Neural crest cell (in vitro differentiated cells): ENCODE measurements around the gene KHDRBS2. TPM values are rescaled to one million over a fixed set of nuclear protein-coding genes. Genes with fewer than 3 reads are reported as not detected.

ENCODE experiments used
- DNase-seq: peaks from one replicate; pipeline ENCODE4 v3.0.0; 2021; ENCODE audit warnings: low read depth, mixed read lengths, low spot score
- H3K27ac Mint-ChIP-seq: one replicate; pipeline ENCODE4 v1.8.0; 2021; ENCODE audit warnings: mild to moderate bottlenecking, mixed read lengths; ENCODE audit not compliant: unreplicated experiment
- H3K27me3 Mint-ChIP-seq: 2 replicates; pipeline ENCODE4 v1.8.0; 2021; ENCODE audit warnings: low read depth, mild to moderate bottlenecking, mixed read lengths
- H3K36me3 Mint-ChIP-seq: 2 replicates; pipeline ENCODE4 v1.8.0; 2021; ENCODE audit warnings: low read depth, mild to moderate bottlenecking, mixed read lengths
- H3K4me1 Mint-ChIP-seq: 2 replicates; pipeline ENCODE4 v1.8.0; 2021; ENCODE audit warnings: mixed read lengths
- H3K4me3 Mint-ChIP-seq: one replicate; pipeline ENCODE4 v1.8.0; 2021; ENCODE audit warnings: mild to moderate bottlenecking, mixed read lengths
- H3K9me3 Mint-ChIP-seq: 2 replicates; pipeline ENCODE4 v1.8.0; 2021; ENCODE audit warnings: mixed read lengths
- CTCF ChIP-seq: fragments of 200-600 bp; sonication (generic); conservative IDR thresholded peaks from 2 replicates; pipeline ENCODE4 v1.5.0; 2021; ENCODE audit warnings: antibody characterized with exemption, mild to moderate bottlenecking
- total RNA-seq: library from RNA; stranded (reverse); gene quantifications from 2 replicates; pipeline ENCODE4 v1.2.1, GENCODE V29; 2021

The KHDRBS2 gene
- total RNA-seq, 1 donor from 2014 or later, result 7.0 TPM

DNA sequence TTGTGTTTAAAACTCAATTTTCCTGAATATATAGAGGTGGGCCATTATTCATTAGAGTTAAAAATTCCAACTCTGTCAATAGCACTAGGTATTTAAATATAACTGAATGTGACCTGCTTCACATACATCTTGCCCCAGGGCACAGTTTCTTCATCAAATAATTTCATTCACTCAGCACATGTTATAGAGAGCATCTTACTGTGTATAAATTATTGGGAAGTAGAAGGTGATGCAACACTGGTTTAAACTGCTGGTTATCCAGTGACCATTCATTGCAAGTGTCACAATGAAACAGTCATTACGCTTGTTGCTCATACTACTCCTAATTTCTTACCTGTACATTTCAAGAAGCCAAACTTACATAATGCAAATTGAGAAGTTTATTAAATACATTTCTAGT is 93.4 kb downstream of the KHDRBS2 start:
- H3K36me3 Mint-ChIP-seq, result peaks cover 4% of the 10 kb centered on the region
- H3K4me3 Mint-ChIP-seq, result no peak overlapping the region
- DNase-seq, result no peak
- TF ChIP-seq CTCF, result no peak
- H3K27ac Mint-ChIP-seq, result no peak overlapping the region
- no peaks in the 10 kb centered on the region for H3K4me1 Mint-ChIP-seq
- no peaks in the 10 kb centered on the region for H3K27me3 Mint-ChIP-seq
- H3K9me3 Mint-ChIP-seq, result peaks cover 2% of the 10 kb centered on the region

- no peaks in the 10 kb centered on the region for H3K36me3 Mint-ChIP-seq
- no peak overlapping the region for H3K27ac Mint-ChIP-seq
Observed at GRCh38 chr6:62175195-62175594, 110.8 kb downstream of the KHDRBS2 start.

DNA sequence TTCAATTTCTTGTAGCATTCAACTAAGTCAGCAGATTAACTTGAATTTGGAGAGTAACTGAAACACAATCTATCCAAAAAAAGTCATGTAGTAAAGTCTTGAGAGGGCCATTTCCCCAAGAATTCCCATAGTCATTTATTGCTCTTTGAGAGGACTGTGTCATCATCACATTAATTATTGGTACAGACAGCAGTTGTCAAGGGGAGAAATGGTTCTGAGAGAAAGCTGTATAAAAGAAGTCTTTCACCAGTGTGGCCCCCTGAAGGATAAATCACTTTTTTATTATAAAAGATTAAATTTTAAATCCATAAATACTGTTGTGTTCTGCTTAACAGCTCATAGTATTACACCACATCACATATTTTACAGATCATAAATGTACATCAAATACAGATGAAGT is 111.5 kb downstream of the KHDRBS2 start:
- Mint-ChIP-seq H3K36me3 (no peaks in the 10 kb centered on the region), H3K4me3 (no peak overlapping the region), H3K27me3 (no peaks in the 10 kb centered on the region), H3K4me1 (no peaks in the 10 kb centered on the region), H3K9me3 (no peaks in the 10 kb centered on the region), H3K27ac (no peak overlapping the region)
- no peak for TF ChIP-seq CTCF
- DNase-seq, result no peak

More at GRCh38 chr6:62175195-62175594, 110.8 kb downstream of the KHDRBS2 start:
- no peaks in the 10 kb centered on the region for H3K4me1 Mint-ChIP-seq
- DNase-seq, result no peak
- no peaks in the 10 kb centered on the region for H3K27me3 Mint-ChIP-seq
- no peak overlapping the region for H3K4me3 Mint-ChIP-seq
- no peaks in the 10 kb centered on the region for H3K9me3 Mint-ChIP-seq
- TF ChIP-seq CTCF, result no peak

- no peaks in the 10 kb centered on the region for H3K27me3 Mint-ChIP-seq
- peaks cover 6% of the 10 kb centered on the region for H3K36me3 Mint-ChIP-seq
- no peak for TF ChIP-seq CTCF
- no peaks in the 10 kb centered on the region for H3K4me1 Mint-ChIP-seq
- no peak overlapping the region for H3K4me3 Mint-ChIP-seq
- peaks cover 6% of the 10 kb centered on the region for H3K9me3 Mint-ChIP-seq
- no peak for DNase-seq
- no peak overlapping the region for H3K27ac Mint-ChIP-seq
Observed at GRCh38 chr6:62167736-62168135, 118.3 kb downstream of the KHDRBS2 start.

- no peak for DNase-seq
- Mint-ChIP-seq H3K4me1 (no peaks in the 10 kb centered on the region), H3K27me3 (no peaks in the 10 kb centered on the region), H3K27ac (no peak overlapping the region), H3K36me3 (peaks cover 17% of the 10 kb centered on the region), H3K4me3 (no peak overlapping the region), H3K9me3 (peaks cover 18% of the 10 kb centered on the region)
- no peak for TF ChIP-seq CTCF
Observed at GRCh38 chr6:62162858-62163257, 123.2 kb downstream of the KHDRBS2 start.

DNA sequence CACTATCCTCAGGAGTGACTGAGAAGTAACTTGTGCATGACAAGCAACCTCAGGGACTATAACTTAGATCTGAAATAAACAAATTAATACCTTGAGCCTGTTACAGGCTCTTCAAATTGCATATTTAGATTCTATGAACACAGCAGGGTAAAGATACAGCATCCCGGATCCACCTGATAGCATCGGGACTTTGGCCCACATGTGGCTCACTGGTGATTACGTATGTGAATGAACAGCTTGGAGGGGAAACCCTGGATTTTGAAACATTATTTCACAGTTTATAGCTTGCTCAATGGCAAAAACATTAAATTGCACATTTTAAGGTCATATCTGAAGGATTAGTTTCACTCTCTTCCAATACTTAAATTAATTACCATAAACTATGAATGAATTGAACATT is 133.2 kb downstream of the KHDRBS2 start:
- no peak for TF ChIP-seq CTCF
- Mint-ChIP-seq H3K27ac (no peak overlapping the region), H3K27me3 (no peaks in the 10 kb centered on the region), H3K9me3 (no peaks in the 10 kb centered on the region), H3K4me3 (no peak overlapping the region), H3K36me3 (no peaks in the 10 kb centered on the region), H3K4me1 (no peaks in the 10 kb centered on the region)
- no peak for DNase-seq
